DMS53 (cell line): ENCODE results near the gene KRTAP12-3.
"Not testable (repeated sequence)": the region's sequence is repeated elsewhere in the genome, so short reads cannot be mapped to it uniquely, and the experiment has no call there.

Experiments used
- DNase-seq: peaks from one replicate; lab custom pipeline; 2025; lab: John Stamatoyannopoulos, UW

Gene KRTAP12-3, protein sequence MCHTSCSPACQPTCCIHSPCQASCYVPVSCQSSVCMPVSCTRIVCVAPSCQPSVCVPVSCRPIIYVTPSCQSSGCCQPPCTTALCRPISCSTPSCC

DNA sequence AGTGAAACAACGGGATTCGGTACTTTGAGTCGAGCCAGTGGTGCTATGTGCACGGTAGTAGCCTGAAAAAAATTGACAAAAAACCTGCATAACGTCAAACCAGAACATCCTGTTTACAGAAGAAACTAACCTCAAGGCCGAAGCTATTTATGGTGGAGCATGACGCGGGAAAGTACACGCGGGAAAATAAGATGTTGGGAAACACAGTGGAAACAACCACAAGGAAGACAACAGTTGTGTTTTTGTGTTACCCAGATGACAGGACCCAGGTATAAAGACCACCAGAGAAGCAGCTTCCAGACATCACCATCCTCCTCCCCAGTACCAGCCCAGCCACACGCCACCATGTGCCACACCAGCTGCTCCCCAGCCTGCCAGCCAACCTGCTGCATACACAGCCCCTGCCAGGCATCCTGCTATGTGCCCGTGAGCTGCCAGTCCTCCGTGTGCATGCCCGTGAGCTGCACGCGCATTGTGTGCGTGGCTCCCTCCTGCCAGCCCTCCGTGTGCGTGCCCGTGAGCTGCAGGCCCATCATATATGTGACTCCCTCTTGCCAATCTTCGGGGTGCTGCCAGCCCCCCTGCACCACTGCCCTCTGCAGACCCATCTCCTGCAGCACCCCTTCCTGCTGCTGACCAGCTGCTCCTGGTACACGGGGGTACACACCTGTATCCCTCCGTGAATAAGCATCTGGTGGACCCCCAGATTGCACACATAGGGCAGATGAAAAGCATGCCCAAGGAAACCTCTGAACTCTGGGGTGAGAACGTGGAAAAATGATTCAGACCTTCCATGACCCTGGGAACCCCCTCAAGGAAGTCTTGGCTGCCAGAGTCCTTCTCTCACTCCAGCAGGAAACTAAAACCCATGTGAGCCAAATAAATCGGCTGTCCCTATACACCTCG, at the start of gene KRTAP12-3:
TSS of gene KRTAP12-3 (plus strand) at position 298 of the 906 bp plus-strand sequence. CDS start at position 346, 48 bp downstream.
- no peak for DNase-seq

DNA sequence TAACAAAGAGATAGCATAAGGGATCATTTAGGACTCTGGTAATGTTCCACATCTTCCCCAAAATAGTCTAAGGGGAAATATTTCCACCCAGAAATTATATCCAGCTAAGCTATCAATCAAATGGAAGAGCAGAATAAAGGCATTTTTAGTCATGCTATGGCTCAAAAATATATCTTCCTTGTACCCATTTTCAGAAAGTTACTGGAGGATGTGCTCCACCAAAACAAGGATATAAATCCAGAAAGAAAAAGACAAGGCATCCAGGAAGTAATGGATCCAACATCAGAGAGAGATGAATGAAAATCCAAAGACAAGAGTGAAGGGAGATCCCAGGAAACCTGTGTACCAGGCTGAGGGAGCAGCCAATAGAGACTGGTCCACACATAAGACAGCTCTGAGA, 48.5 kb upstream of the KRTAP12-3 start:
- no peak for DNase-seq

DNA sequence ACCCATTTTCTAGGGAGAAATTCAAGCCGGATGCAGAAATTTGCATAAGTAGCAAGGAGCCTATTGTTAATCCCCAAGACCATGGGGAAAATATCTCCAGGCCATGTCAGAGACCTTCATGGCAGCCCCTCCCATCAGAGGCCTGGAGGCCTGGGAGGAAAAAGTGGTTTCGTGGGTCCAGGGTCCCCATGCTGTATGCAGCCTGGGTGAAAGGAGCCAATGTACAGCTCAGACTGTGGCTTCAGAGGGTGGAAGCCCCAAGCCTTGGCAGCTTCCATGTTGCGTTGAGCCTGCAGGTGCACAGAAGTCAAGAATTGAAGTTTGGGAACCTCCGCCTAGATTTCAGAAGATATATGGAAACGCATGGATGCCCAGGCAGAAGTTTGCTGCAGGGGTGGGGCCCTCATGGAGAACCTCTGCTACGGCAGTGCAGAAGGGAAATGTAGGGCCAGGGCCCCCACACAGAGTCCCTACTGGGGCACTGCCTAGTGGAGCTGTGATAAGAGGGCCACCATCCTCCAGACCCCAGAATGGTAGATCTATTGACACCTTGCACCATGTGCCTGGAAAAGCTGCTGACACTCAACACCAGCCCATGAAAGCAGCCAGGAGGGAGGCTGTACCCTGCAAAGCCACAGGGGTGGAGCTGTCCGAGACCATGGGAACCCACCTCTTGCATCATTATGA, 47.4 kb upstream of the KRTAP12-3 start:
- DNase-seq, result not testable (repeated sequence)

DNA sequence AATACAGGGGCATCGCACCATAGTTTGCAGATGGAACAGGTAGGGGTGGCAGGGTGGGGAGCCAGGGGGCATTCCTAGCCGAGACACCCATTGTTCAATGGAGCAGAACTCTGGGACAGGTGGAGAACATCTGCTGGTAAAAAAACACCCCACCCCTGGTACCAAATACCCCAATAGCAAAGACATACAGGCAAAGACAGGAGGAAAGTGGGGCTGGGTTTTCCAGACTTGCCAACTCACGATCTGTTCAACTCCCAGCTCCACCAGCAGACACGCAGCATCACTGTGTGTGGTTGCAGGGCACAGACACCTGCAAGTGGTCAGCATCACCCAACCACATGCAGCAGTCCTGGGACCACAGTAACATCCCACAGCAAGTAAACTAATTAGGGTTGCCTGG, 46.2 kb upstream of the KRTAP12-3 start:
- no peak for DNase-seq

DNA sequence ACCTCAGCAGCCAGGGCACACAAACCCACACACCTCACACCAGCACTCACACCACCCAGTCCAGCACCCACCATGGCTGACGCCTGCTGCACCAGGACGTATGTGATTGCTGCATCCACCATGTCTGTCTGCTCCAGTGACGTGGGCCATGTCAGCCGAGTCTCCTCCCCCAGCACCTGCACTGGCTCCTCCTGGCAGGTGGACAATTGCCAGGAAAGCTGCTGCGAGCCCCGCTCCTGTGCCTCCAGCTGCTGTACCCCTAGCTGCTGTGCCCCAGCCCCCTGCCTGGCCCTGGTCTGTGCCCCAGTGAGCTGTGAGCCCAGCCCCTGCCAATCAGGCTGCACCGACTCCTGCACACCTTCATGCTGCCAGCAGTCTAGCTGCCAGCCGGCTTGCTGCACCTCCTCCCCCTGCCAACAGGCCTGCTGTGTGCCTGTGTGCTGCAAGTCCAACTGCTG, 45.7 kb upstream of the KRTAP12-3 start, which contains the start of gene KRTAP10-8:
TSS of gene KRTAP10-8 (plus strand) at position 51 of the 458 bp plus-strand sequence. CDS start at position 73, 22 bp downstream.
- no peak for DNase-seq

DNA sequence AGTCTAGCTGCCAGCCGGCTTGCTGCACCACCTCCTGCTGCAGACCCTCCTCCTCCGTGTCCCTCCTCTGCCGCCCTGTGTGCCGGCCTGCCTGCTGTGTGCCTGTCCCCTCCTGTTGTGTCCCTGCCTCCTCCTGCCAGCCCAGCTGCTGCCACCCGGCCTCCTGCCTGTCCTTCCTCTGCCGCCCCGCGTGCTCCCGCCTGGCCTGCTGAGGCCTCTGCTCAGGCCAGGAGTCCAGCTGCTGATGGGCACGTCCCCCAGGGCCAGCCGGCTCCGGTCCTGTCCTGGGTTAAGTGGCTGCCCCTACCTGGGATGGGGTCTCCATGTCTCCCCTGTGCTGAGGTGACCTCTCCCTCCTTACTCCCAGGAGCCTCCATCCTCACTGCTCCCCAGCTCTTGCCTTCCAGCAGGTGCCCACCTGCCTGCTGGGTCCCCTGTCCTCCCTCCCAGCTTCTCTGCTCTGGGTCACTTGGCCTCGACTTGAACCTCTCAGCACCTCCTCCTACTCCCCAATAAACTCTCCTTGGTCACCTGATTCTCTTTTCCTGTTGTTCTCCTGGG, 45.0 kb upstream of the KRTAP12-3 start:
- no peak for DNase-seq

DNA sequence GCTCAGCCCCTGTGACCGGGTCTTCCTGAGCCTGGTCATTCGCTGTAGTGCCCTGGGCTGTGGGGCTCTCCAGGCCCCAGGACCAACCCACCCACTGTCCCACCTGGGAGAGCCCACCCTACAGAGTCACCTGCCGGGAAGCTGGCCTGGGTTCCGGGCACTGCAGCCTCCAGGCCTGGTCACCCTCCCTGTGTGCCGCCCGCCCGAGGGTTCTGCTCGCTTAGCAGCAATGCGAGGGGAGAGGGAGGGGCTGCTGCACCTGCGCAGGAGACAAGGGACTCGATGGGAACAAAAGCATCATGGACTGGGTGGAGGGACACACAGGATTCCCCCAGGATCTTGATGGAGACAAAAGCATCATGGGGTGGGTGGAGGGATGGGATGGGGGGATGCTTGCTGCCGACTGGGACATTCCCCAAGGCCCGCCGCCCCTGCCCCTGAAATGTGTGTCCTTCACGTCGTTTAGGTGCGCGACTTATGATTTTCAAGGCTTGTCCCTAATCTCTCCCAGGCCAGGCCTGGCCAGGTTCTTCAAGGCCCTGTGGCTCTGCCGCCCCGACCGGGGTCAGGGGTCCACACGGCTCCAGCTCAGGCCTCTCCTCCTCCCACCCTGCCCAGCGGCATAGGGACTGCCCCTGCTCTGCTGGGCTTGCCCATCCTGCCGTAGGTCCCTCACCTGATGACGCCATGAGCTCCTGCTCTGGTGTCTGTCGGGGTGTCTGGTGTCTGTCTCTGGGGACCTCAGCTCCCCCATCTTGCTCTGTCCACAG, 44.2 kb upstream of the KRTAP12-3 start:
- no peak for DNase-seq

DNA sequence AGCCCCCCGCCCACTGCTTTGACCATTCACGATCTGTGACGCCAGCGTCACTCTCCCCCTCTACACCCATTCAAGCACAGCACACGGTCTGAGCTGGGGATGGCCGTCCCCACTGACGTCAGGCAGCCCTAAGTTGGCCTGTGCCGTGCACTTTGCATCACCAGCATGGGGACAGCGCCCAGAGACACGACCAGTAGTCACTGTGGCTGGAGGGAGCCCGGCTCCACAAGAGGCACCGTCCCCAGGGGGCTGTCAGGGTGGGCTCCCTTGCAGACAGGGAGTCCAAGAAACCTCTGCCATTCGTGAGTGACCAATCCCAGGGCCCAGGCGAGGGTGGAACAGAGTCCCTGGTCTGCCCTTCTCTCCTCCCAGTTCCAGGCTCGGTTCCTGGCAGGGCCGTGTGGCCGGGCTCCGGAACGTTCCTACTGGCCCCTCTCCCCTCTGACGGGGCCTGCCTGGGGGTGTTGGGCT, 43.5 kb upstream of the KRTAP12-3 start:
- DNase-seq, result no peak

DNA sequence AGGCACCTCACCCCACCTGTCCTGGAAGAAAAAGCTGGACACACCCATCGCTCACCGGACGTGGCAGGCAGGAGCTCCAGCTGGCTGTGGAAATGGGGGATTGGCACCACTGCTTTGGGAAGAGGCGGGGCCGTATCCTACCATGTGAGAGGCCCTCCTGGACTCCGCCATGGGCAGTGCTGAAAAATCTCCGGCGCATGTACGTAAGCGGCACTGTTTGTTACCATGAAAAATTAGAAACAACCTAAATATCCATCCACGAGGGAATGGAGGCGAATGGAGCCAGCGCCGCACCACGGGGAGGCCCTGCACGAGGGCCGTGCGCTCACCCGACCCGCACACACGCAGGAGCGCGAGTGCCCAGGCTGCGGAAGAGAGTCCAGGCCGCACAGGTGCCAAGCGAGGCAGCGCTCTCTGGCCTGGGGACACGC, 42.8 kb upstream of the KRTAP12-3 start:
- no peak for DNase-seq

DNA sequence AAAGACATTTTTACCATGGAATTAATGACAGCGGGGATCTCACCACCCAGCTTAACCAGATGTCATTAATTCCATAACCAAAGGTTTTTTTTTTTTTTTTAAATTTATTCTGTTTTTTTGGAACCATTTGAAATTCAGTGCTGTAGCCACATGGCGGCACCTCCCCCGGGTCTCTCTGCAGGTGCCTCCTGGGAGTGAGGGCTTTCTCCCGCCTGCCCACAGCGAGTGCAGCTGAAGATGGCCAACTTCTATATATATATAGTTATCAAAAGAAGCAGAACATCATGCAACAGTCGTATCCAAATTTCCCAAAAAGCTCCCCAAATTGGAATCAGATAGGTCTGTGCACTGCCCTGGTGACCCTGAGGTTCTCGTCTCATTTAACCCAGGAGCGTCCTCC, 42.3 kb upstream of the KRTAP12-3 start:
- DNase-seq, result no peak

DNA sequence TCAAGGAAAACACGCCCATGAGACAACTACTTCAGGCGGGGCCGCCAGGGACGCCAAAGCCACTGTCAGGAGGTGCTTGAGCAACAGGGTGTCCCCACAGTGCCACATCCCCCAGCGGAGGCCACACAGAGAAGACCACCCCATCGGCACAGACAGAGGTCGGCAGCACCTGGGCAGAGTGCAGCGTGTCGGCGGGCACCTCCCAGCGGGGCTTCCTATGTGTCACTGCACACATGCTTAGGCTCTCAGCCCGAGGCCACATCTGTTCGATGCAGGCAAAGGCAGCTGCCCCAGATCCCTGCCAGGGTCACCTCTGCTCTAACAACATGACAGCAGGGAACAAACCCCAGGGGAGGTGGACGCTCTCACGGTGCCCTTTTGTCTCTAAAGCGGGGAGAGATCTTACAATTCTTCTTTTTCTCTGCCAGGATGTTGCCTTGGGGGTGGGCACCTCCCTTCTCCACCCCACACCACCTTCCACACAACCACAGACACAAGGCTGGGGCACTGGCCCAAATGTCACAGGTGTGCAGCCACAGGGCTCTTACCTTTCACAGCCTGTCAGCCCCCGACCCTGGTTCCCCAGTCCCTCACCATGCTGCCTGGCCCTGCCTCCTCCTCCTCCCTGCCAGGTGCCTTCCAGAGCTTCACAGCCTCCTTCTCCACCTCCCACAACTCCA, 41.7 kb upstream of the KRTAP12-3 start:
- no peak for DNase-seq

DNA sequence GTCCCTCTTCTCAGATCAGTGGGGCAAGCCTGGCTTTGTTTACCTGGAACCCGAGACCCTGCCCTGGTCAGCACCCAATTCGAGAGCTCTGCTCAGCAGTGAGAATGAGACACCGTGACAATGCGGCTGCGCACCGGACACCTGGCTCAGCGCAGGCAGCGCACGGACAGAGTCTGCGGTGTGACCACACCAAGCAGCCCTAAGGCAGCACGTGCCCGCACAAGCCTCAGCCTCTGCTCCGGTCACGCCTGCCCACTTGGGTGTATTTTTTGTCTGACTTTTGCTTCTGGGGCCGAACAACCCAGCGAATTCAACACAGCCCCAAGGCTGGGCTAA, 41.2 kb upstream of the KRTAP12-3 start:
- DNase-seq, result no peak

DNA sequence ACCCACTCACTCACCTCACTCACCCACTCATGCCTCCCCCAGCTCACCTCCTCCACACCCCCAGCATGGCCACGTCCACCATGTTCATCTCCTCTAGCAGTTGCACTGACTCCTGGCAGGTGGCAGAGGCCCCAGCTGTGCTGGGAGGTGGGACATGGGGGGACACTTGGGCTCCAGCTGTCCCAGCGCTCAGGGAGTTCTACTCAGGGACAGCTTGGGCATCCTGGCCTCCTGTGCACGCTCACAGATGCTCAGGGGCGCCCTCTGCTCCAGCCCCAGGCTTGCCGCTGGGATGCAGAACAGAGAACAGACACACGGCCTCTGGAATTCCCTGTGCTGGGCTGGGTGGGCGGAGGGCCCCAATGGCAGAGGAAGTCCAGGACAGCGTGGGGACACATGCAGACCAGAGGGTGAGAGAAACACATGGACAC, 40.6 kb upstream of the KRTAP12-3 start:
- no peak for DNase-seq

DNA sequence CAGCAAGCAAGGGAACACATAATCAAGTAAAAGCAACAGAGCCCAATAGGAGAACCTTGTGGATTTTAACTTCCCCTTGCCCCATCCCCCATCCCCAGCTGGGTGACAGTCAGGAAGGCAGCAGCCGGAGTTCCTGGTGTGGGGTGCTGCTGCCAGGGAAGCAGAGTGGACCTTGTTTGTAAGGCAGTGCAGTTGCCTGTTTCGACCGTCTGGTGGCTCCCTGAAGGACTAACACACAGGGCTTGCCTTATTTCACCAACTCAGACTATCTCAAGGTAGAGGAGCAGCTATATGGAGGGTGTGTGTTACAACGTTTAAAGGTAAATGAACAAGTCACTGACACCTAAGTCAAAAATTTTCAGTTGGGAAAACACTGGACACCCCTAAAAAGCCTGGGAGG, 39.2 kb upstream of the KRTAP12-3 start:
- peak; percentile 39 for DNase-seq

DNA sequence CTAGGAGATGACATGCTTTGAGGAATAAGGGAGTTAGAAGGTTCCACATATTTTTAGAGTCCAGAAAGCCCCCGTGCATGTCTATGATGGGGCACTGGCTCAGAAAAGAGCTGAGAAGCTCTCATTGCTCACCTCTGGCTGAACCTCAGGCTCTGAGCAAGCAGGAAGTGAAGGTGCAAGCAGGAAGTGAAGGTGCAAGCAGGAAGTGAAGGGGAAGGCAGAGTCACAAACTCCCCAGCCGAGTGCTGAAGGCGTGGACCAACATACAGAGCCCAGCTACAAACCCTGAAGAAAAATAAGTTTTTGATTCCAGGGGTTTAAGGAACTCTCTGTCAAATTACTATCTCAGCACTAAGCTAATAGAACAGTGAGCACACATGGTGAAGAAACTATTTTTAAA, 38.8 kb upstream of the KRTAP12-3 start:
- peak; percentile 11 for DNase-seq

DNA sequence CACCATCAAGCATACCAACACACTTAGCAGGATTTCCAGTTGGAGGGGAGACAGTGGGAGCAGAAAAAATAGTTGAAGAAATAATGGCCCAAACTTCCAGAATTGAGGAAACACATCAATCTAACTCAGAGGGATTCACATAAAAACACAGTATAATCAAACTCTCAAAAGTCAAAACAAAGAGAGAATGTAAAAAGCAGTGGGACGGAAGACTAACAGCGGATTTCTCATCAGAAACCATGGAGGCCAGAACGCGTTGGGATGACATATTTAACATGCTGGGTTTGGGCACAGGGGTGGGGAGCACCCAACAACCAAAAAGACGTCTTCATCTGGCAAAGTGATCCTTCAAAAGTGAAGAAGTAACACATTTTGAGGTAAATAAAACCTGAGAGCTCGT, 37.8 kb upstream of the KRTAP12-3 start:
- DNase-seq, result no peak

DNA sequence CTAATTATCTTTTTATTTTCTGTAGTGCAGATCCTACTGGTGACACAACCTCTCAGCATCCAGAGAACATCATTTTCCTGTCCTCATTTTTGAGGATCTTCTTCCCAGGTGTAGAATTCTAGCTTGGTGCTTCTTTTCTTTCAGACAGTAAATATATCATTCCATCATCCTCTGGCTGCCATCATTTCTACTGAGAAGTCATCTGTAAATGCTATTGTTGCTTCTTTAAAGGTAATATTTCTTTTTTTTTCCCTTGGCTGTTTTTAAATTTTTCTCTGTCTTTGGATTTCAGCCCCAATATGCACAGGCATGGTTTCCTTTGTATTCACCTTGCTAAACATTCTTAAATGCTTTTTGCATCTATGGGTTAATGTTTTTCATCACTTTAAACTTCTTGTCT, 34.2 kb upstream of the KRTAP12-3 start:
- DNase-seq, result no peak

DNA sequence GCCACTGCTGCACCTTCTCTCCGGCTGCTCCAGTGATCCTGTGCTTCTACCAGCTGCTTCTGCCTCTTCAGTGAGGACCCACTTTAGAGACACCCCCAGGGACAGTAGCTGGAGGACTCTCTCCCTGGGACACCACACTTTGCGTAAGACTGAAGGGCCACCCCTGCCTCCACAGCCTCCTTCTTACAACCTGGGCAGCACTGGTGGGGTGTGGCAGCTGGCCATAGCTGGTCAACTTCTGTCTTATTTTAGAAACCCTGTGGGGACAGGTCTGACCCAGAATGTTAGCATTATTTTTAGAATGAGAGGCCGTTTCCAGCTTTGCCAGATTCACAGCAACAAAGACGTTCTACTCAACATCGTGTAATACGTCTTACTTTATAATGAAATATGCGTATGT, 32.0 kb upstream of the KRTAP12-3 start:
- DNase-seq, result no peak

DNA sequence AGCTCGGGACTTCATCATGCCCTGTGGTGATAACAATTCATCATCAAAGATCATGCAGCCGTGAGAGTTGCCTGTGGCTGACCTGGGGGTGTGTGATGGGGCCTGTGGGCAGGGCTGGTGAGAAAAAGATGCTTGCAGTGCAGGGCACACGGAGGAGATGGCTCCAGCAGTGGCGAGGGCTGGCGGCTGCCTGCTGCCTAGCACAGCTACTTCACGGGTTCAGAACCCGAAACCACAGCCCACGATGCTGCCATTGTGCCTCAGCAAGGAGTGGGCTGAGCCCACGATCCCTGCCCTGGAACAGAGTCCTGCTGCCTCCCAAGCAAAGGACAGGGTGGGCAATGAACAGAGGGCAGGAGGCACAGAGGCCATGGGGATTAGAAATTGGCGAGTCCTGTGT, 31.5 kb upstream of the KRTAP12-3 start:
- no peak for DNase-seq

DNA sequence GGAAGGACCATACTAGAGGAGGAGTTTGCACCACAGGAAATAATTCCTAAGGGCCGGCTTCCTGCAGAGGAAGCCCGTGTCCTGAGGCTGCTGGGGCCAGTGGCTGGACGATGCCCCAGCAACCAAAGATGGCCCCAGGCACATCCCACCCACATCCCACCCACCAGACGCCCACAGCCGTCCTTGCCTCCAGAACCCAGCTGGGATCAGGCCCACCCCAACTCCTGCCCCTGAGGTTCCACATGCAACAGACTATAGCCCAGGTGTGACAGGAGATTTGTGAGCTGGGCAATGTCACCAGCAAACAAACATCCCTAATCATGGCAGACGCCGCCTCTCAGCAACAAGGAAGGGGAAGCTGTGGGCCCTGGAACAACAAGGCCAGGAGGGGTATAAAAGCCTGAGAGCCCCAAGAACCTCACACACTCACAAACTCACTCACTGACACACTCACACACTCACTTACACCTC, 31.0 kb upstream of the KRTAP12-3 start, which contains the start of gene KRTAP10-9:
TSS of gene KRTAP10-9 (plus strand) at position 421 of the 471 bp plus-strand sequence. CDS start 79 bp downstream, outside the sequence.
- DNase-seq, result no peak
